Coronary artery (tissue), 2 donors: ENCODE data around the gene SLC43A3.

ENCODE experiments used
- DNase-seq: peaks from one replicate; pipeline ENCODE4 v3.0.0-alpha.2; 2017; ENCODE audit warnings: low spot score
- H3K27ac ChIP-seq, 2 donors: fragments of 200-600 bp; sonication (generic); one replicate each; pipeline ENCODE4 v1.5.1; 2016 to 2019
- H3K4me3 ChIP-seq: fragments of 200-600 bp; sonication (generic); 2 replicates; pipeline ENCODE4 v1.5.1; 2016; ENCODE audit warnings: mild to moderate bottlenecking, moderate library complexity
- CTCF ChIP-seq: fragments of 200-600 bp; sonication (generic); IDR thresholded peaks from one replicate; pipeline ENCODE4 v1.5.1; 2019; ENCODE audit warnings: antibody characterized with exemption

Gene SLC43A3

DNA sequence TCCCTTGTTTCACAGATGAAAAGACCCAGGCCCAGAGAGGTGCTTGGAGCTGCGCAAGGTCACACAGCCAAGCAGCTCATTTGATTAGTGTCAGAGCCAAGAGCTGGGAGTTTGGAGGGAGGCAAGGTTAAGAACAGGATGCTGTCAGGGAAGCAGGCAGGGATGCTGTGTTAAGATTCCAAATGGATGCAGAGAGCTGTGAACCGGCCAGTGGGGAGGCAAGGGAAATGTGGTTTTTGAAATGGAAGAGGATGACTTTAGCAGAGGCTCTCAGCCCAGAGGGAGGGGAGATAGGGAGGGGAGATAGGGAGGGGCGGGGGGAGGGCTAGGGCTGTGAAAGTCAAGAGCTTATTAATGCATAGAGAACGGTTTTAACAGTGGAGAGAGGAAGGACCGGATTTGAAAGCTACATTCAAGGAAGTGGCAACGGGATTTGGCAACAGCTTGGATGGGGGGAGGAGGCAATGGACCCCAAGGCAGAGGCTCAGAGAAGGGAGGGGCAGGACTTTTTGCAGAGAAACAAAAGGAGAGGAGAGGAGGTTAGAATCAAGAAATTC, 46.4 kb upstream of the SLC43A3 start:
- Histone ChIP-seq H3K27ac (no peak overlapping the region), H3K4me3 (no peak overlapping the region)
- DNase-seq: no peak
- no peak for TF ChIP-seq CTCF

GRCh38 chr11:57471496-57471895, 44.6 kb upstream of the SLC43A3 start:
- H3K4me3 ChIP-seq: no peak overlapping the region
- H3K27ac ChIP-seq: no peak overlapping the region
- DNase-seq: no peak
- TF ChIP-seq CTCF: no peak

- no peak for TF ChIP-seq CTCF
- Histone ChIP-seq H3K4me3 (no peak overlapping the region), H3K27ac (no peak overlapping the region)
- DNase-seq: no peak
These were observed 42.3 kb upstream of the SLC43A3 start for GRCh38 chr11:57469268-57469667.

GRCh38 chr11:57468276-57468675, 41.4 kb upstream of the SLC43A3 start:
- TF ChIP-seq CTCF: no peak
- Histone ChIP-seq H3K27ac (no peak overlapping the region), H3K4me3 (no peak overlapping the region)
- no peak for DNase-seq

DNA sequence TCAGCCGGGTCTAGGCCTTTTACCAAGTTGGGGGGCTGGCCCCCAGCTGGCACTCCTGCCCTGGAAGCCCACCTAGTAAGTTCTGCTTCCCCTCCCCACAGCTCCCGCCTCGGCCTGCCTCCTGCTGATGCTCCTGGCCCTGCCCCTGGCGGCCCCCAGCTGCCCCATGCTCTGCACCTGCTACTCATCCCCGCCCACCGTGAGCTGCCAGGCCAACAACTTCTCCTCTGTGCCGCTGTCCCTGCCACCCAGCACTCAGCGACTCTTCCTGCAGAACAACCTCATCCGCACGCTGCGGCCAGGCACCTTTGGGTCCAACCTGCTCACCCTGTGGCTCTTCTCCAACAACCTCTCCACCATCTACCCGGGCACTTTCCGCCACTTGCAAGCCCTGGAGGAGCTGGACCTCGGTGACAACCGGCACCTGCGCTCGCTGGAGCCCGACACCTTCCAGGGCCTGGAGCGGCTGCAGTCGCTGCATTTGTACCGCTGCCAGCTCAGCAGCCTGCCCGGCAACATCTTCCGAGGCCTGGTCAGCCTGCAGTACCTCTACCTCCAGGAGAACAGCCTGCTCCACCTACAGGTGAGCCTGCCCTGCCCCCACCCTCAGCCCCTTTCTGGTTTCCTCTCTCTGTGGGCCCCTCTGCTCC, 40.7 kb upstream of the SLC43A3 start:
- Histone ChIP-seq H3K27ac (no peak overlapping the region), H3K4me3 (no peak overlapping the region)
- no peak for TF ChIP-seq CTCF
- DNase-seq: no peak

DNA sequence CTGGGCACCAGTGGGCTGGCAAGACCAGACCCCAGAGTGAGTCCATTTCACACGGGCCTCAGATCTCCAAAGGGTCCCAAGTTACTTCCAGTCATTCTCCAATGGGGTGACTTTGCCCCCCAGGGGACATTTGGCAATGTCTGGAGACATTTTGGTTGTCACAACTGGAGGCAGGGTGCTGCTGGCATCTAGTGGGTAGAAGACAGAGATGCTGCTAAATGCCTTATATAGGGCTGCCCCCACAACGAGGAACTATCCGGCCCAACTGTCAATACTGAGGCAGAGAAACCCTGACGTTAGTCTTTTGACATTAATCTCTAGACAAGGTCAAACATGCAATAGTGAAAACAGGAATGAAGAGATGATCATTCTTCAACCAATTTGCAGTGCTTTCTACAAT, 39.8 kb upstream of the SLC43A3 start:
- no peak for DNase-seq
- no peak overlapping the region for H3K27ac ChIP-seq
- no peak overlapping the region for H3K4me3 ChIP-seq
- no peak for TF ChIP-seq CTCF

DNA sequence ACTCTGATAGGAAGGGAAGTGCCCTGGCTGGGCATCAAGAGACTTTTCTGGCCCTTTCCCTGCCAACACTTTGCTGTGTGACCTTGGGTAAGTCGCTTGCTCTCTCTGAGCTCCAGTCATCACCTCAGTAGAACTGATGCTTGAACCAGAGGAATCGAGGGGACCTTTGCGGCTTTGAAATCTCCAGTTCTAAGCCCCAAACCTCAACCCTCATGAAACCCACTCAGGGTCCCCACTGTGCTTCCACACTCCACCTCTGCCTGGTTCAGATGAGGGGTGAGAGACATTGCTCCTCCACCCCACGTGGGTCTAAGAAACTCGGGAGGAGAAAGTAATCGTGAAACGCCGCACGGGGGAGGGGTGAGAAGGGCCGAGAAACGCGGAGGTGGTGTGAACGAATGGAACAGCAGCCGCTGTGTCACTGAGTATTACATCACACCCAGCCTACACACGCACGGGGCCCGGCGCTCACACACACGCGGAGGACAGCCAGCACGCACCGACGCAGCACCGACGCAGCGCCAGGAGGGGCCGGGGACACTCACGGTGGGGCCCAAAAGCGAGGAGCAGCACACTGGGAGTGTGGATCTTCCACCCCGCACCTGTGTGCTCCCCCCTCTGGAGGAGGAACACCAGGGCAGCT, 37.7 kb upstream of the SLC43A3 start:
- DNase-seq: no peak
- Histone ChIP-seq H3K4me3 (no peak overlapping the region), H3K27ac (no peak overlapping the region)
- TF ChIP-seq CTCF: no peak
